ENCODE data around the gene REEP1.

Gene REEP1

GRCh38 chr2:86338778-86339295 is 1.4 kb upstream of the REEP1 start:
- no peak for DNase-seq (ENCODE audit: low read depth)
- TF ChIP-seq CTCF (IDR thresholded peaks at IDR 0.05; ENCODE audit: insufficient read depth, low read depth, low read length, missing control alignments): no peak
- no peak overlapping the region for H3K4me3 ChIP-seq (ENCODE audit: low read depth, low read length)

GRCh38 chr2:86336675-86337243 is 667 bp downstream of the REEP1 start:
- H3K4me3 ChIP-seq (ENCODE audit: low read depth, low read length): peak overlapping the region; percentile 34
- no peak for TF ChIP-seq CTCF (IDR thresholded peaks at IDR 0.05; ENCODE audit: insufficient read depth, low read depth, low read length, missing control alignments)
- DNase-seq (ENCODE audit: low read depth): no peak

- DNase-seq (ENCODE audit: low read depth): no peak
- no peak for TF ChIP-seq CTCF (IDR thresholded peaks at IDR 0.05; ENCODE audit: insufficient read depth, low read depth, low read length, missing control alignments)
- H3K4me3 ChIP-seq (ENCODE audit: low read depth, low read length): no peak overlapping the region
These were observed 1.4 kb downstream of the REEP1 start for GRCh38 chr2:86335865-86336674.

- H3K4me3 ChIP-seq (ENCODE audit: low read depth, low read length): no peak overlapping the region
- DNase-seq (ENCODE audit: low read depth): no peak
- no peak for TF ChIP-seq CTCF (IDR thresholded peaks at IDR 0.05; ENCODE audit: insufficient read depth, low read depth, low read length, missing control alignments)
These were observed 4.0 kb downstream of the REEP1 start for GRCh38 chr2:86333378-86333777.

GRCh38 chr2:86332654-86333053 is 4.8 kb downstream of the REEP1 start:
- DNase-seq (ENCODE audit: low read depth): no peak
- no peak overlapping the region for H3K4me3 ChIP-seq (ENCODE audit: low read depth, low read length)
- TF ChIP-seq CTCF (IDR thresholded peaks at IDR 0.05; ENCODE audit: insufficient read depth, low read depth, low read length, missing control alignments): no peak

GRCh38 chr2:86331384-86331783 is 6.0 kb downstream of the REEP1 start:
- no peak for TF ChIP-seq CTCF (IDR thresholded peaks at IDR 0.05; ENCODE audit: insufficient read depth, low read depth, low read length, missing control alignments)
- no peak for DNase-seq (ENCODE audit: low read depth)
- H3K4me3 ChIP-seq (ENCODE audit: low read depth, low read length): no peak overlapping the region

Measured in GM12865 (cell line).